ENCODE results near the gene ABCB11. TPM values are rescaled to one million over a fixed set of nuclear protein-coding genes. Genes with fewer than 3 reads are reported as not detected.

ABCB11 gene
- total RNA-seq, 1 experiment from 2014 or later, result 0.11 TPM

DNA sequence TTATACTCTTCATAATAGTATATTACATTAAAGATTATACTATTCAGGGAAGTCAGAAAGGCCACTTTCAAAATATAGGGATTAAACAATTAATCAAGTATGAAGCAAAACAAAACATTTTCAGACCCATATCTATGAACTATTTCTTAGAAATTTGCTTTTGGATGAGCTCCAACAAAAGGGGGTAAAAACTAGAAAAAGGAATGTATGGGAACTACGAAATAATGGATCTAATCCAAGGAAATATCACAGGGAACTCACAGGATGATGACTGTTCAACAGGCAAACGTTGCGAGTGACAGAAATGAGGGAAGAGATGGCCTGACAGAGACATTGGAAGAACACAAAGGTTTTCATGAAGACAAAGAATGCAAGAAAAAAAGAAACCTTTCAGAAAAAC, 102.1 kb downstream of the ABCB11 start:
- Histone ChIP-seq H3K9me3 (ENCODE audit: low read length) (no peaks in the 10 kb centered on the region), H3F3A (ENCODE audit: low read length, unreplicated experiment) (no peaks in the 10 kb centered on the region), H3K4me3 (ENCODE audit: low read length) (no peak overlapping the region), H3K4me1 (ENCODE audit: insufficient read depth, low read length) (no peaks in the 10 kb centered on the region), H3K9ac (ENCODE audit: low read length) (no peak overlapping the region), H3K4me2 (ENCODE audit: low read length) (no peak overlapping the region), H2AFZ (ENCODE audit: low read length) (no peak overlapping the region), H3K79me2 (ENCODE audit: low read length) (no peaks in the 10 kb centered on the region), H4K20me1 (ENCODE audit: low read length) (no peaks in the 10 kb centered on the region), H3K27me3 (ENCODE audit: low read length) (peaks cover 28% of the 10 kb centered on the region), H3K9me2 (replicated peaks; ENCODE audit: low read length) (no peaks in the 10 kb centered on the region), H3K36me3 (ENCODE audit: low read depth, low read length) (no peaks in the 10 kb centered on the region), H3K27ac (ENCODE audit: low read length) (no peak overlapping the region)
- intact Hi-C loops (cut with micrococcal nuclease), result no loop called here
- ATAC-seq (no peak), DNase-seq (no peak)
- POLR2A ChIA-PET (ENCODE audit: unreplicated experiment), result interaction anchor here (0.5 kb wide), 1 partner anchor 166 kb away, joined by 3 read pairs; no protein-coding TSS in a partner anchor
- BruUV-seq (replicated peaks), result no TSS peak
- CTCF ChIA-PET, result no interaction called here
- TF ChIP-seq, protein P1, sequence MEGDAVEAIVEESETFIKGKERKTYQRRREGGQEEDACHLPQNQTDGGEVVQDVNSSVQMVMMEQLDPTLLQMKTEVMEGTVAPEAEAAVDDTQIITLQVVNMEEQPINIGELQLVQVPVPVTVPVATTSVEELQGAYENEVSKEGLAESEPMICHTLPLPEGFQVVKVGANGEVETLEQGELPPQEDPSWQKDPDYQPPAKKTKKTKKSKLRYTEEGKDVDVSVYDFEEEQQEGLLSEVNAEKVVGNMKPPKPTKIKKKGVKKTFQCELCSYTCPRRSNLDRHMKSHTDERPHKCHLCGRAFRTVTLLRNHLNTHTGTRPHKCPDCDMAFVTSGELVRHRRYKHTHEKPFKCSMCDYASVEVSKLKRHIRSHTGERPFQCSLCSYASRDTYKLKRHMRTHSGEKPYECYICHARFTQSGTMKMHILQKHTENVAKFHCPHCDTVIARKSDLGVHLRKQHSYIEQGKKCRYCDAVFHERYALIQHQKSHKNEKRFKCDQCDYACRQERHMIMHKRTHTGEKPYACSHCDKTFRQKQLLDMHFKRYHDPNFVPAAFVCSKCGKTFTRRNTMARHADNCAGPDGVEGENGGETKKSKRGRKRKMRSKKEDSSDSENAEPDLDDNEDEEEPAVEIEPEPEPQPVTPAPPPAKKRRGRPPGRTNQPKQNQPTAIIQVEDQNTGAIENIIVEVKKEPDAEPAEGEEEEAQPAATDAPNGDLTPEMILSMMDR (conservative IDR thresholded peaks at IDR 0.05; ENCODE audit: low read depth, low read length), result no peak
- no peak for TF ChIP-seq EZH2 (IDR thresholded peaks at IDR 0.05; ENCODE audit: low read length, unreplicated experiment)
- no peak for TF ChIP-seq EZH2phosphoT487 (IDR thresholded peaks at IDR 0.05; ENCODE audit: borderline replicate concordance, low read length)

GRCh38 chr2:168928113-168928831, 102.9 kb downstream of the ABCB11 start:
- no peak for ATAC-seq
- Histone ChIP-seq H3K27me3 (ENCODE audit: low read length) (peaks cover 35% of the 10 kb centered on the region), H3K4me2 (ENCODE audit: low read length) (no peak overlapping the region), H3K27ac (ENCODE audit: low read length) (no peak overlapping the region), H3F3A (ENCODE audit: low read length, unreplicated experiment) (no peaks in the 10 kb centered on the region), H3K79me2 (ENCODE audit: low read length) (no peaks in the 10 kb centered on the region), H3K36me3 (ENCODE audit: low read depth, low read length) (no peaks in the 10 kb centered on the region), H3K4me3 (ENCODE audit: low read length) (no peak overlapping the region), H2AFZ (ENCODE audit: low read length) (no peak overlapping the region), H4K20me1 (ENCODE audit: low read length) (no peaks in the 10 kb centered on the region), H3K9me3 (ENCODE audit: low read length) (no peaks in the 10 kb centered on the region), H3K9me2 (replicated peaks; ENCODE audit: low read length) (no peaks in the 10 kb centered on the region), H3K9ac (ENCODE audit: low read length) (no peak overlapping the region), H3K4me1 (ENCODE audit: insufficient read depth, low read length) (no peaks in the 10 kb centered on the region)
- TF ChIP-seq EZH2phosphoT487 (IDR thresholded peaks at IDR 0.05; ENCODE audit: borderline replicate concordance, low read length) (no peak), EZH2 (IDR thresholded peaks at IDR 0.05; ENCODE audit: low read length, unreplicated experiment) (no peak)
- TF ChIP-seq, protein P1 (conservative IDR thresholded peaks at IDR 0.05; ENCODE audit: low read depth, low read length), result no peak
- POLR2A ChIA-PET (ENCODE audit: unreplicated experiment), result interaction anchor here (0.5 kb wide), 1 partner anchor 167 kb away, joined by 3 read pairs; no protein-coding TSS in a partner anchor
- DNase-seq, result no peak
- no TSS peak for BruUV-seq (replicated peaks)
- intact Hi-C loops (cut with micrococcal nuclease), result no loop called here
- CTCF ChIA-PET, result no interaction called here
